Measurements from ENCODE around the gene MYOG. TPM values are rescaled to one million over a fixed set of nuclear protein-coding genes. Genes with fewer than 3 reads are reported as not detected.
A peak's percentile ranks its signal among the peaks of the same experiment; 100 is the strongest.

The MYOG gene
- total RNA-seq, 4 donors from 2014 or later, result not detected

- Histone ChIP-seq H3K9me3 (no peaks in the 10 kb centered on the region), H3K36me3 (no peaks in the 10 kb centered on the region), H3K4me3 (no peak overlapping the region), H3K27me3 (no peaks in the 10 kb centered on the region), H3K4me1 (no peaks in the 10 kb centered on the region), H3K27ac (no peak overlapping the region)
- 74% methylated on average over 5 of the region's 7 CpGs for WGBS
- peak in 1 of 2 donors; percentile 49 for DNase-seq (ENCODE audit: low spot score in 2 of 2)
- TF ChIP-seq EP300 (IDR thresholded peaks at IDR 0.05) (no peak), POLR2AphosphoS5 (IDR thresholded peaks at IDR 0.05) (no peak), CTCF (IDR thresholded peaks at IDR 0.05) (no peak), POLR2A (IDR thresholded peaks at IDR 0.05) (no peak)
Measured at GRCh38 chr1:203089001-203089650, 3.3 kb upstream of the MYOG start.

- TF ChIP-seq CTCF (IDR thresholded peaks at IDR 0.05), result no peak
- no peak for TF ChIP-seq POLR2A (IDR thresholded peaks at IDR 0.05)
- no peak for TF ChIP-seq EP300 (IDR thresholded peaks at IDR 0.05)
- no peak for TF ChIP-seq POLR2AphosphoS5 (IDR thresholded peaks at IDR 0.05)
- 80% methylated on average over 3 of the region's 3 CpGs for WGBS
Measured at GRCh38 chr1:203088441-203088840, 2.6 kb upstream of the MYOG start.

GRCh38 chr1:203086992-203087763, 1.4 kb upstream of the MYOG start:
- no peaks in the 10 kb centered on the region for H3K36me3 ChIP-seq
- peaks cover 5% of the 10 kb centered on the region for H3K27me3 ChIP-seq
- WGBS, result 88% methylated on average over 11 of the region's 11 CpGs
- no peak overlapping the region for H3K27ac ChIP-seq
- no peak for TF ChIP-seq CTCF (IDR thresholded peaks at IDR 0.05)
- TF ChIP-seq POLR2AphosphoS5 (IDR thresholded peaks at IDR 0.05), result no peak
- no peak for TF ChIP-seq EP300 (IDR thresholded peaks at IDR 0.05)
- TF ChIP-seq POLR2A (IDR thresholded peaks at IDR 0.05), result no peak
- H3K4me3 ChIP-seq, result no peak overlapping the region
- peaks cover 4% of the 10 kb centered on the region for H3K4me1 ChIP-seq
- DNase-seq (ENCODE audit: low spot score in 2 of 2), result peak in 1 of 2 donors; percentile 32
- no peaks in the 10 kb centered on the region for H3K9me3 ChIP-seq

More at GRCh38 chr1:203088441-203088840, 2.6 kb upstream of the MYOG start:
- peak in 1 of 2 donors; percentile 56 for DNase-seq (ENCODE audit: low spot score in 2 of 2)
- H3K27me3 ChIP-seq, result no peaks in the 10 kb centered on the region
- H3K27ac ChIP-seq, result no peak overlapping the region
- H3K9me3 ChIP-seq, result no peaks in the 10 kb centered on the region
- H3K4me1 ChIP-seq, result no peaks in the 10 kb centered on the region
- no peak overlapping the region for H3K4me3 ChIP-seq
- no peaks in the 10 kb centered on the region for H3K36me3 ChIP-seq

- WGBS, result 84% methylated on average over 9 of the region's 14 CpGs
- TF ChIP-seq EP300 (IDR thresholded peaks at IDR 0.05), result no peak
- TF ChIP-seq CTCF (IDR thresholded peaks at IDR 0.05), result peak in 1 of 2 donors; percentile 8
- no peak overlapping the region for H3K4me3 ChIP-seq
Measured at GRCh38 chr1:203084588-203085527, 954 bp downstream of the MYOG start.

More at GRCh38 chr1:203084588-203085527, 954 bp downstream of the MYOG start:
- Histone ChIP-seq H3K27me3 (peaks cover 16% of the 10 kb centered on the region), H3K27ac (no peak overlapping the region), H3K36me3 (no peaks in the 10 kb centered on the region), H3K9me3 (no peaks in the 10 kb centered on the region), H3K4me1 (peaks cover 4% of the 10 kb centered on the region)
- DNase-seq (ENCODE audit: low spot score in 2 of 2), result peak in 1 of 2 donors; percentile 74

Measured in suprapubic skin (tissue), 4 donors.